Stomach (tissue), 9 donors: ENCODE results near the gene BTBD9. TPM values are rescaled to one million over a fixed set of nuclear protein-coding genes. Genes with fewer than 3 reads are reported as not detected.

Experiments used
- DNase-seq, 2 donors: peaks; one replicate each; pipeline versions ENCODE4 v3.0.0 to v3.0.0-alpha.2; 2013 to 2019
- H3K27ac ChIP-seq, 5 donors: fragments of 200-600 bp in 4 of 5; sonication (generic) in 4 of 5; one replicate each; pipeline ENCODE4 v1.5.1; 2013 to 2019; ENCODE audit warnings: mild to moderate bottlenecking in 1 of 5, moderate library complexity in 1 of 5
- H3K27me3 ChIP-seq, 3 donors: fragments of 200-600 bp; sonication (generic); one replicate each; pipeline ENCODE4 v1.5.1; 2017 to 2019; ENCODE audit warnings: mixed run types in 1 of 3
- H3K36me3 ChIP-seq, 4 donors: fragments of 200-600 bp; sonication (generic); 1 replicate in 3 of 4; 2 replicates in 1 of 4; pipeline ENCODE4 v1.5.1; 2016 to 2019
- H3K4me1 ChIP-seq, 4 donors: fragments of 200-600 bp; sonication (generic); one replicate each; pipeline ENCODE4 v1.5.1; 2016 to 2019
- H3K4me3 ChIP-seq, 4 donors: fragments of 200-600 bp; sonication (generic) in 3 of 4; one replicate each; pipeline ENCODE4 v1.5.1; 2016 to 2019; ENCODE audit warnings: mild to moderate bottlenecking in 1 of 4
- H3K9me3 ChIP-seq, 4 donors: fragments of 200-600 bp; sonication (generic); one replicate each; pipeline ENCODE4 v1.5.1; 2016 to 2019
- EP300 ChIP-seq: sonication (generic); formaldehyde crosslinking; IDR thresholded peaks from one replicate; pipeline ENCODE4 v1.6.1; 2017; ENCODE audit warnings: antibody characterized with exemption
- POLR2A ChIP-seq, 4 donors: fragments of 450-650 bp; IDR thresholded peaks; one replicate each; pipeline ENCODE4 v1.6.1; 2016; ENCODE audit warnings: antibody characterized with exemption in 4 of 4, control low read depth in 2 of 4, mild to moderate bottlenecking in 1 of 4, moderate library complexity in 1 of 4
- POLR2AphosphoS5 ChIP-seq, 3 donors: sonication (generic); formaldehyde crosslinking; IDR thresholded peaks; one replicate each; pipeline ENCODE4 v1.6.1; 2016; ENCODE audit warnings: antibody characterized with exemption in 3 of 3
- WGBS, 5 donors: extraction: QIAGEN DNeasy Blood & Tissue Kit in 3 of 5; methylation state at CpG; one replicate each; pipeline versions ENCODE4 v1.1.5 to v1.1.7; 2013 to 2018; 5-methylcytosine and 5-hydroxymethylcytosine counted together
- intact Hi-C: fragments of 100-400 bp; cut with DNase I; formaldehyde crosslinking; loops from one replicate; pipeline ENCODE4 v1.15.1; 2023; ENCODE audit warnings: low total_unique reads
- polyA plus RNA-seq, 3 donors: library from polyadenylated mRNA; stranded (reverse); fragments of 200-250 nt; gene quantifications; one replicate each; pipeline ENCODE4 v1.2.3, GENCODE V29; 2013
- total RNA-seq, 5 donors: library from RNA; depleted of rRNA; stranded (reverse); fragments of >200 nt; gene quantifications; one replicate each; pipeline versions ENCODE4 v1.1.0 to v1.2.3, GENCODE V29; 2014 to 2016
- TF ChIP-seq, protein P1 (sequence below), 7 experiments: fragments of 450-650 bp in 4 of 7; fragments of 200-600 bp in 3 of 7; sonication (generic) in 3 of 7; IDR thresholded peaks; one replicate each; pipeline ENCODE4 v1.5.1; 2016 to 2019; ENCODE audit warnings: antibody characterized with exemption in 7 of 7, control low read depth in 2 of 7, mild to moderate bottlenecking in 1 of 7
- donor health status: healthy with polysubstance abuse.
- donor health status: Bipolar disorder and iron deficiency.
- donor health status: healthy.

The BTBD9 gene
- total and polyA plus RNA-seq, 8 donors: 1.4 to 90.2 (median 6.8) TPM

DNA sequence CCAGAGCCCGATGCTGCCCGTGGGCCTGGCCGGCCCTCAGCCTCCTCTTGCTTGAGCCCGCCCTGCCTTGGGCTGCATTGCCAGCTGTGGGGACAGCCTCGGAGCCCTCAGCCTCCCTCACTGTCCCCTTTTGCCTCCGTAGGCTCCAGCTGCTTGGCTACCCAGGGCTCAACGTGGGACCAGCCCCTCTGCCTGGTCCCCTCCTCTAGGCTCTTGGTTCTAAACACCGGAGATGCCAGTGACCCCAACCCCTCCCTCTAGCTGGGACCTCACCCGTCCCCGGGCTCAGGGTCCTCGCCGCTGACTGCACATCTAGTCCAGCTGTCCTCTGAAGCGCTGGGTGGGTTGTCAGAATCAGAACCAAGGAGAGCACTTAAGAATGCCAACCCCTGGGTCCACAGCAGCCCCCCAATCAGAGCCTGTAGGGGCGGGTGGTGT, 475.0 kb downstream of the BTBD9 start:
- Histone ChIP-seq H3K36me3 (peaks cover 0 to 12% (median 4%) of the 10 kb centered on the region in 4 donors), H3K27me3 (no peaks in the 10 kb centered on the region), H3K27ac (no peak overlapping the region), H3K4me3 (no peak overlapping the region), H3K9me3 (no peaks in the 10 kb centered on the region), H3K4me1 (peaks cover 0 to 10% (median 0%) of the 10 kb centered on the region in 4 donors)
- TF ChIP-seq POLR2A (IDR thresholded peaks at IDR 0.05) (no peak), EP300 (no peak), POLR2AphosphoS5 (IDR thresholded peaks at IDR 0.05) (no peak)
- TF ChIP-seq, protein P1, sequence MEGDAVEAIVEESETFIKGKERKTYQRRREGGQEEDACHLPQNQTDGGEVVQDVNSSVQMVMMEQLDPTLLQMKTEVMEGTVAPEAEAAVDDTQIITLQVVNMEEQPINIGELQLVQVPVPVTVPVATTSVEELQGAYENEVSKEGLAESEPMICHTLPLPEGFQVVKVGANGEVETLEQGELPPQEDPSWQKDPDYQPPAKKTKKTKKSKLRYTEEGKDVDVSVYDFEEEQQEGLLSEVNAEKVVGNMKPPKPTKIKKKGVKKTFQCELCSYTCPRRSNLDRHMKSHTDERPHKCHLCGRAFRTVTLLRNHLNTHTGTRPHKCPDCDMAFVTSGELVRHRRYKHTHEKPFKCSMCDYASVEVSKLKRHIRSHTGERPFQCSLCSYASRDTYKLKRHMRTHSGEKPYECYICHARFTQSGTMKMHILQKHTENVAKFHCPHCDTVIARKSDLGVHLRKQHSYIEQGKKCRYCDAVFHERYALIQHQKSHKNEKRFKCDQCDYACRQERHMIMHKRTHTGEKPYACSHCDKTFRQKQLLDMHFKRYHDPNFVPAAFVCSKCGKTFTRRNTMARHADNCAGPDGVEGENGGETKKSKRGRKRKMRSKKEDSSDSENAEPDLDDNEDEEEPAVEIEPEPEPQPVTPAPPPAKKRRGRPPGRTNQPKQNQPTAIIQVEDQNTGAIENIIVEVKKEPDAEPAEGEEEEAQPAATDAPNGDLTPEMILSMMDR (IDR thresholded peaks at IDR 0.05): no peak
- WGBS, 5 donors: 93 to 96% (median 94%) methylated on average over 11 to 14 of the region's 14 CpGs
- intact Hi-C loops: no loop called here
- DNase-seq: no peak

DNA sequence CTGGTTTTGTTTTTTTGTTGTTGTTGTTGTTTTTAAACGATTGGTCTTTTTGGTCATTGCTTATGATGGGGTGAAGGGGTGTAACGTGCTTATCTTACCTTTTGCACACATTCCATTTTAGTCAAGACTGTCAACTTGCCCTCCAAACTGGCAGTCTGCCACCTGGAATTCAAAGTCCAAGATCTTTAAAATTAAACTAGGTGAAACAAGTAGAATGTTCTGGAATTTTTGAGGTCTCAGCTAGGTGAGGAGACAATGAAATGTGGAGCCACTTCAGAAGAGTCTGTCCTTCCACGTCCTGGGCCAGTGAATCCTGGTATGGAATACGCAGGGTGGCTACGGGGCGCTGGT, 475.6 kb downstream of the BTBD9 start:
- WGBS, 5 donors: 70 to 86% (median 76%) methylated on average over 6 of the region's 6 CpGs
- Histone ChIP-seq H3K9me3 (no peaks in the 10 kb centered on the region), H3K36me3 (peaks cover 0 to 12% (median 4%) of the 10 kb centered on the region in 4 donors), H3K27me3 (no peaks in the 10 kb centered on the region), H3K27ac (no peak overlapping the region), H3K4me3 (no peak overlapping the region), H3K4me1 (peaks cover 0 to 6% (median 0%) of the 10 kb centered on the region in 4 donors)
- no peak for DNase-seq
- no peak for TF ChIP-seq EP300
- no peak for TF ChIP-seq POLR2AphosphoS5 (IDR thresholded peaks at IDR 0.05)
- TF ChIP-seq, protein P1 (IDR thresholded peaks at IDR 0.05): no peak
- no peak for TF ChIP-seq POLR2A (IDR thresholded peaks at IDR 0.05)
- intact Hi-C loops: no loop called here

DNA sequence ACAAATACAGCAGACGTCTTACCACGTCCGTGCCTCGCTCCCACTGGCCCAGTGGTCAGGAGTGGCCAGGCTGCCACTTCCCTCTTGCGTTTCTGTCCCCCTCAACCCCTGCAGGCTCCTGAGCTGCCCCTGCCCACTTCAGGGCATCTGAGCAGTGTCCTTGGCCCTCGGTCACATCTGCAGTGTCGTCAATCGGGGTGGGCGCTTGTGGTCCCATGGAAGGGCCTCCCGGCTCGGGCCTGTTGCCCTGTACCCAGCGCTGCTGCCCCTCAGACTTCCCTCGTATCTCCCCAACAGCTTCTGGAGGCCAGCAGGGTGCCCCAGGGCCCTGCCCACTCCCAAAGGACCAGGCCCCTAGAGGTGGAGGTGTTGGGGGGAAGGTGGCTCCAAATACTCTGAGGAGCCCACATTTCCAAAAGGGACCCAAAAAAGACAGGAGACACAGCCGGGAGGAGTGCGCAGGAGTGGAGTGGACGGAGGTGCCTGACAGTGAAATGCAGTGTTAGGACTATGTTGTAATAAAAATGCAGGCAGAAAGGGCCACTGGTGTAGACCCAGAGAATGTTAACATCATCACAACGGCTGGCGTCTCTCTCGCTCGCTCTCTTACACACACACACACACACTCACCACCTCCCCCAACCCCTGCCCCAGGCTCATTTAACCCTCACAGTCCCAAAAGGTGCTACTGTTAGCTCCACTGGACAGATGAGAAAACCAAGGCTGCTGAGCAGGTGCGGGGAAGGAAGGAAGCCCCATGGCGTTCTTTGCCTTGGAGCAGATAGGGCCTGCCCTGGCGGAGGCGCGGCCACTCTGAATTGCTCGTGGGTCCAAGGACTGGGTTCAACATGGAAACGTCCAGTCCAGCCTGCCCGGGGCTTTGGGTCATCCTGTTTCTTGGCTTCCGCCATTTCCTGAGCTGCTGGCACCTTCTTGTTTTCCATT, 476.3 kb downstream of the BTBD9 start:
- no peak overlapping the region for H3K4me3 ChIP-seq
- peaks cover 0 to 6% (median 0%) of the 10 kb centered on the region in 4 donors for H3K4me1 ChIP-seq
- 77 to 84% (median 82%) methylated on average over 29 of the region's 29 CpGs for WGBS, 5 donors
- no peaks in the 10 kb centered on the region for H3K9me3 ChIP-seq
- peaks cover 0 to 12% (median 4%) of the 10 kb centered on the region in 4 donors for H3K36me3 ChIP-seq
- intact Hi-C loops: no loop called here
- DNase-seq: no peak
- no peak for TF ChIP-seq EP300
- H3K27ac ChIP-seq: no peak overlapping the region
- H3K27me3 ChIP-seq: no peaks in the 10 kb centered on the region

DNA sequence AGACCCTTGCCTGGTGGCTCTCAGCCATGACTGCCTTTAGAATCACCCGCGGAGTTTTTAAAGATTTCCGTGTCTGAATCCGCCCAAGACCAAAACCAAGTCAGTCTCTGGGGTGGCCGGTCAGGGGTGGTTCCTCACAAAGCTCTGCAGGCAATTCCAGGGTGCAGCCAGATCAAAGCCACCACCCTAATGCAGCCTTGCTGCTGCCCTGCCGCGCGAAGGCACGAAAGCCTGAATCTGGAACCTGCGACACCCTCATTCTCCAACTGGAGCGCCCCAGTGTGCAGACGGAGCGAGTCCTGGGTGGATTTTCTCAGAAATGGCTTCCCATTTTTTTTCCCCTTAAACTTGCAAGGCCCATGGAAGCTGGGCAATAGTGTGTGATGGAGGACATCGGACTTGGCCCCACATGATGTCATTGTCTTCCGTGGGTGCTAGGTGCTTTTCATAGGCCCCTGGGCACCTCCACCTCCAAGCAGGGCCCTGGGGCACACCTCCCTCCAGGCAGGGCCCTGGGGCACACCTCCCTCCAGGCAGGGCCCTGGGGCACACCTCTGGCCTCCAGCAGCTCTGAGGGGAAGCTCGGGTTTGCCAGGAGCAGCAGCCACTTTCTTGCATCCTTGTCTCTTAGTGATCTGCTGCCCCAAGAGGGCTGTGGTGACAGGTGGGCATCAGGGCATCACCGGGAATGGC, 477.1 kb downstream of the BTBD9 start:
- H3K4me3 ChIP-seq: no peak overlapping the region
- no peak for TF ChIP-seq POLR2AphosphoS5 (IDR thresholded peaks at IDR 0.05)
- TF ChIP-seq POLR2A (IDR thresholded peaks at IDR 0.05): no peak
- TF ChIP-seq EP300: no peak
- TF ChIP-seq, protein P1 (IDR thresholded peaks at IDR 0.05): no peak
- intact Hi-C loops: no loop called here
- DNase-seq: no peak
- no peaks in the 10 kb centered on the region for H3K9me3 ChIP-seq
- peaks cover 0 to 12% (median 4%) of the 10 kb centered on the region in 4 donors for H3K36me3 ChIP-seq
- peaks cover 0 to 6% (median 0%) of the 10 kb centered on the region in 4 donors for H3K4me1 ChIP-seq
- H3K27me3 ChIP-seq: no peaks in the 10 kb centered on the region
- H3K27ac ChIP-seq: no peak overlapping the region
- WGBS, 5 donors: 94 to 95% (median 94%) methylated on average over 12 to 17 of the region's 17 CpGs
